GM18526 (cell line): Measurements from ENCODE around the gene COPZ2.

Source experiments
- POLR2A ChIP-seq: IDR thresholded peaks from 3 replicates; pipeline ENCODE4 v1.6.1; 2011; ENCODE audit not compliant: insufficient read length; ENCODE audit errors: extremely low read depth

COPZ2 gene

DNA sequence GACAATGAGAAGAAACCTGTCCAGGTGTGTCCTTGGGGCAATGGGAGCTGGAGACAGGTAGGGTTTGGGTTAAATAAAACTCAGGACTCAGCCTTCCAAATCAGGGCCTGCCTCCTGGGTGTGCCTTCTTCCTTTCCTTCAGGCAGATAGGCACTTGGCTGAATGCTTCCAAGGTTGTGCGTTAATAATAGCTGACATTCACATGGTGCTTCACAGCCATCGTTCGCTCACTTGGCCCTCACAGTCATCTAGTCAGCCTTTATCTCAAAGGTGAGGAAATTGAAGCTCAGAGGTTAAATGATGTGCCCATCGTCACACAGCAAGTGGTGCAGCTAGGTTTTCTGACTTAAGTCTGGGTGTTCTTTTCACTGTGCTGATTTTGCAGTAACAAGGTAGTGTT, 20.0 kb upstream of the COPZ2 start:
- TF ChIP-seq POLR2A: no peak

DNA sequence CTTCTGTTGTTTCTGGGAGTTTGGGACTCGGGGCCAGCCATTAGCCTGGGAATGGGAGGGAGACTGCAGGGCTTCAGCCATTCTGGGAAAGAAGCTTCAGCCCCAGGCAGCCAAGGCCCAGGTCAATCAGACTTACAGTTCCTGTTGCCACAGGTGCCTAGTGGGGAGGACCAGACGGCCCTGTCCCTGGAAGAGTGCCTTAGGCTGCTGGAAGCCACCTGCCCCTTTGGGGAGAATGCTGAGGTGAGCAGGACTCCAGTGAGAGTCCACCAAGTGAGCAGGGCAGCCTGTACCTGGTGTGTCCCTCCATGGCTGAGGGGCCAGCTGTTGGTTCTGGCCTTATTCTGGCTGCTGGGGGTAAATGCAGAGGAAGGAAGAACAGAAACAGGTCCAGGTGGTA, 19.3 kb upstream of the COPZ2 start:
- TF ChIP-seq POLR2A: no peak

DNA sequence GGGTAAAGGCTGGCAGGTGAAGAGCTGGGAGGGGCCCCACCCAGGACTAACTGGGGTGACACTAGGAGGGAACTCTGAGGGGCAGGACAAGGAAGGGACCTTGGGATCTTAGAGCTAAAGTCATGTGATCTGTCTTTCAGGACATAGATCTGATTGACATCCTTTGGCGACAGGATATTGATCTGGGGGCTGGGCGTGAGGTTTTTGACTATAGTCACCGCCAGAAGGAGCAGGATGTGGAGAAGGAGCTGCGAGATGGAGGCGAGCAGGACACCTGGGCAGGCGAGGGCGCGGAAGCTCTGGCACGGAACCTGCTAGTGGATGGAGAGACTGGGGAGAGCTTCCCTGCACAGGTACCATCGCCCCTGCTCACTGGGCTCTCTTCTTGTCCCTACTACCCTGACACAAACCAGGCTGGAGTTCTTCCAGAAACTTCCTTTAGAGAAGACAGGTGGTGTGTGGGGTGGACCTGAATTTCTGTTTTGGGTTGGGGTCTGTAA, 18.7 kb upstream of the COPZ2 start:
- TF ChIP-seq POLR2A: no peak

DNA sequence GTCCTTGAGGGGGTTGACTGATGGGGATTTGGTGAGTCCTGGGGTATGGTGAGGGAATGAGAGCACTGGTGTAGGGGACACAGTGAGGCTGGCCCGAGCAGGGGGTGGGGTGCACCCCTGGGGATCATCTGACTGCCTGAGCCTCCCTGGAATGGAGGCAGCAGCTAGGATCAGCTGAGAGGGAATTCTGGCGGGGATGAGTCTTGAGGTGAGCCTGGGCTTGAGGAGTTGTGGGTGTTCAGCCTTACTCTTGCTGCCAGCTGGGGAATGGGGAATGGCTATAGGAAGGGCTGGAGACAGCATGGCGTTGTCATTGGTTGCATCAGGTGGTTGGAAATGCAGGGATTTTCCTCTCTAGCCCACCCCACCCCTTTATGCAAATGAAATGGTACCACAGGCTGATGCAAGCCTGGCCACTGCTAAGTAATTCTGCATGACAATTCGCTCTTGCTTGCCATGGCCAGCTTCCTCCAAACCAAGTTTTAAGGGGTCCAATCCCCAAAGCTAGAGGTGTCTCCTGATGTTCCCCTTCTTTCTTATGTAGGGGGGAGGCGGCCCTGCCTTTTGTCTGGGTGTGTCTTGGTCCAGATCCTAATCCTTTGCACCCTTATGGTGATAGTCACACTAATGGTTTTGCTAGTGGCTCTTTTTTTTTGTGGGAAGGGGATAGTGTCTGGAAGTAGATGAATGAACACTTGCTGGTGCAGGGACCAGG, 18.1 kb upstream of the COPZ2 start:
- no peak for TF ChIP-seq POLR2A

DNA sequence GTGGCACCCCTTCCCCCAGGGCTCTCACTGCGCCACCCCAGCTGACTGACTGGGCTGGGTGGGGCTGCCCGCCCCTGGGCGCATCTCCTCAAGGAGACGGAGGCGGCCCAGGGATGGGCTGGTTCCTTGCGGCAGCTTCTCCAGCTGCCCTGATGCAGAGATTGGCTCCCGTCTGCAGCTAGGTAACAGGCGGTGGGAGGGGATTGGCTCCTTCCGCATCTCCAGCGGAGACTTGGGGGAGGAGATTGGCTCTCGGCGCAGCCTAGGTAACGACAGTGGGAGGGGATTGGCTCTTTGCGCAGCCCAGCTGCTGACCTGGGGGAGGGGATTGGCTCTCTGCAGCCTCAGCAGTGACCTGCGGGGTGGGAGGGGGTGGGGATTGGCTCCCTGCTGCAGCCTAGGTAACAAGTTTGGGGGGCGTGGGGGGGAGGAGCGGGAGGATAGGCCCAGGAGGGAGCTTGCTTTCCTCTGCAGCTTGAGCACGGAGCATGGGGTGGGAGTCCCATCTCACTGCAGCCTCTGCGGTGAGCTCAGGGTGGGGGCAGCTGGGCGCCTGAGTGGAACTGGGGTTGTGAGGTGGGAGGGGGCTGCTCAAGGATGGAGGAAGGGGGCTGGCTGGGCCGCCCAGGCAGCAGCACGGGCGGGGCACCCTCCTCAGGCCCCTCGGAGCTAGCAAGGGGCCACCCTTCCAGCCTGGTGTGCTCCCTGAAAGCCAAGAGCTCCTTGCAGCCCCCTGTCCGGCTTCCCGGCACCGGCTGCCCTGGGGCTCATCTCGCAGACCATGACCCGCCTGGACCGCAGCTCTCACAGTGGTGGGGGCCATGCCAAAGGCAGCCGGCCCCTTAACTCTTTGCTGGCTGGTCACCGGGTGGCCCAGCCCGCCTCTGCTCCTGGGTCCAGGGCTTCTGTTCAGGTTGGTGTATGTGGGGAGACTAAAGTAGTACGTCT, 16.9 kb upstream of the COPZ2 start:
- TF ChIP-seq POLR2A: no peak

DNA sequence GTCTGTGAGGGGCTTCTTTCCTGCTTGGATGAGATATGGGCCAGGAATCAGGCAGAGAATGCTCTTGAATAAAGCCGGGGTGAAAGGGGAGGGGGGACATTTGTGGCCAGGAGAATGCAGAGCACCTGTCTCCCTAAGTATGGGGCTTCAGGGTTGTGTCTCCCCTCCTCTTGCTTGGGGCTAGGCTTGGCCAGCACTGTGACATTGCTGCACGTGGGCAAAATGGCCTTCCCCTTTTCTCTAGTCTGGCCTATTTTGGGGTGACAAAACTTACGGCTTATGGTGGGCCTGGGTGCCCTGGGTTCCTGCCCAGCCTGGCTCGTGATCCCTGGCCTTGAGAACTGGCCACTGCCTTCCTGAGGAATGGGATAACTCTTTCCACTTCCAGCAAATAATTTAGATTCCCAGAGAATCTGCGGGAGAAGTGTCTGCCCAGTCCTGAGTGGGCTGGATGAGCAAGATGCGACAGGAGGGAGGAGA, 16.2 kb upstream of the COPZ2 start:
- no peak for TF ChIP-seq POLR2A

DNA sequence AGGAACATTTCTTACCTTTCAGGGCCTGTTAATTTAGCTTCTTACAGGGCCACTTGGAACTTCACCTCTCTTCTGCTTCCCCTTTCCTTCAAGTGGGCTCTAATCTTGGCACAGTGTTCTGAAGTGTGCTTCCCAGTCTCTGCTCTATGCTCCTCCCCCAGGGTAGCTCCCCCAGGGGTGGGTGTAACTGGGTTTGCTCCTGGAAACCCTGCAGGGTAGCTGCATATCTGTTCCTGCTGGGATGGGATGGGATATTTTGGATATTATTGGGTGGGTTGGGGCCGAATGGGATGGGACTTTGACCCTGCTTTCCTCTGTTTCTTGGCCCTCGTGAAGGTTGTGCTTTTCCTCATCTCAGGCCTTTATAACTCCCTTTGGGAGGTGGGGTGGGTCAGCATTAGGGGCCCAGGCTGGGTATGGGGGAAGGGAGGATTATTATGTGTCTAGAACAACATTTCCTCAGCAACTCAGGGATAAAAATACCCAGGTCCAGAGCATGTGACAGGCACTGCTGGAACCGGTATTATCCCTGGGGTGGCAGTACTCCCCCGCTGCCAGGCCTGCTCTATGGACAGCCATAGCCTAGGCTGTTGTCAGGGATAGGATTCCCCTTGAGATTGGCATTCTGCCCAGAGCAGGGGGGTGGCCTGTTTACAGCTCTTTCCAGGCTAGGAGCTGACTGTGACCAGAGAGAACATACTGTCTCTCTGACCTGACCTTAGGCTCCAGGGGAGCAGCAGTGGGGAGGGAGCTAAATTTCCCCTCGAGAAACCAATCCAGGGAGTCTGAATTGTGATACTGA, 15.6 kb upstream of the COPZ2 start:
- TF ChIP-seq POLR2A: no peak

DNA sequence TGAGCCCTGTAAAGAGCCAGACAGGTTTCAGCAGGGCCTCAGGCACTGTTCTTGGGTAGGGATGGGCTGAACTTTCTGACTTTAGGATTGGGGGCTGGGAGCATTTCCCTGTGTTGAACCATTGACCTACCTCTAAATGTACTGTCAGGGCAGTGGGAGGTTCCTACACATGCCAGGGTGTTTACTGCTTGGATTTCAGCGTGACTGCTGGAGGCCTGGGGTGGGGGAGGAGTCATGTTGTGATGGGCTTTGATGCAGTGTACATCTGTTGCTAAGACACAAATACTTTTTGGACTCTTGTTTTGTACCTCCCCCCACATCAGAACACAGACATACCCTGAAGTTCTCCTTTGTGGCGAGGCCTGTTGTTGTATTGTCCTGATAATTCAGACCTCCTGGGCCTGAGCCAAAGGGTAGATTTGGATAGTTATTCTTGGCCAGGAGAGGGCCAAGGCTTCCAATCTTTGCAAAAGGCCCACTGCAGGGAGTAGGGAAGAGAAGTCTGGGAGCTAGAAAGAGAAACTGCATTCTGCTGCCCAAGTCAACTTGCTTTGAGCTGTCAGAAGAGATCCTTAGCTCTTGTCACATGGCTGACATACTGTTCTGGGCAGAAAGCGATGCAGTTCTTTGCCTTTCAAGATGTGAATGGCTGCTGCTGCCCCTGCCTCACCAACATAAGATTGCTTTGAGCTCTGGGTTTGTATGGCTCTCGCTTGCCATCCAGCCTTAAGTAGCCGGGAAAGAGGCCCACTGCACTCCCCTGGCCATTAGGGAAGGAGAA, 14.3 kb upstream of the COPZ2 start:
- no peak for TF ChIP-seq POLR2A

DNA sequence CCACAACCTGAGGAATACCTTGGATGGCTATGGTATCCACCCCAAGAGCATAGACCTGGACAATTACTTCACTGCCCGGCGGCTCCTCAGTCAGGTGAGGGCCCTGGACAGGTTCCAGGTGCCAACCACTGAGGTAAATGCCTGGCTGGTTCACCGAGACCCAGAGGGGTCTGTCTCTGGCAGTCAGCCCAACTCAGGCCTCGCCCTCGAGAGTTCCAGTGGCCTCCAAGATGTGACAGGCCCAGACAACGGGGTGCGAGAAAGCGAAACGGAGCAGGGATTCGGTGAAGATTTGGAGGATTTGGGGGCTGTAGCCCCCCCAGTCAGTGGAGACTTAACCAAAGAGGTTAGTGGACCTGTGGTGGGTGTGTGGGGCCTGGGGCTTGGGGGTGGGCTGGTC, 13.7 kb upstream of the COPZ2 start:
- TF ChIP-seq POLR2A: no peak

DNA sequence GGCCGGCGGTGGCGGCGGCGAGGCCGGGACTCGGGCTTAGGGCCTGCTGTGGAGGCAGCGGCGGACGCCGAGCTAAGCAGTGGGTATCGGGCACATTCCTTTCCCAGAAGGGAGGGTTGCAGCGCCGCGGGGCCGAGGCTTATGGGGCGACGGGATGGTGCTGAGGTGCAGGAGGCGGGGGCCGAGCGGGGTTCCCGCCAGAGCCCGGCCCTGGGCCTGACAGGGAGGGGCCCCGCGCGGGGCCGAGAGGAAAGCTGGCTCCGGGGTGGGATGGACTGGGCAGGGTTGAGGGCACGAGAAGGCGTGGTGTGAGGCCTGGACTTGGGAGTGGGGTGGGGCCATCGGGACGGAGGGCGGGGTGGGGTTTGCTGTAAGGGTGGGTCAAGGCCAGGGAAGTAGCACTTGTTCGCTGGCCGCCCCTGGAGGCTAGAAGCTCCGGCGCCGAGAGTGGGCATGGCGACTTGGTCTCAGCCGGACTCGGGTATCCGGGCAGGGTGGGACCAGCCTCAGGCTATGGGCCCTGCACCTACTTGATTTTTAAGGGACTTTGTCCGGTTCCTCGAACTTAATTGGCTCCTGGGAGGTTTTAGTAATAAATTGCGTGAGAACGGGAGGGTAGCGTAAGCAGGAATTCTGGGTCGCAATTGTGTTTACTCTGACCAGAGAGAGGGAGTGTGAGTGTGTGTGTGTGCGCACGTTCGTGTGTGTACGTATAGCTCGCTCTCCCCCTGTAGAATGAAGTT, 11.0 kb upstream of the COPZ2 start:
- TF ChIP-seq POLR2A: peak; percentile 69

DNA sequence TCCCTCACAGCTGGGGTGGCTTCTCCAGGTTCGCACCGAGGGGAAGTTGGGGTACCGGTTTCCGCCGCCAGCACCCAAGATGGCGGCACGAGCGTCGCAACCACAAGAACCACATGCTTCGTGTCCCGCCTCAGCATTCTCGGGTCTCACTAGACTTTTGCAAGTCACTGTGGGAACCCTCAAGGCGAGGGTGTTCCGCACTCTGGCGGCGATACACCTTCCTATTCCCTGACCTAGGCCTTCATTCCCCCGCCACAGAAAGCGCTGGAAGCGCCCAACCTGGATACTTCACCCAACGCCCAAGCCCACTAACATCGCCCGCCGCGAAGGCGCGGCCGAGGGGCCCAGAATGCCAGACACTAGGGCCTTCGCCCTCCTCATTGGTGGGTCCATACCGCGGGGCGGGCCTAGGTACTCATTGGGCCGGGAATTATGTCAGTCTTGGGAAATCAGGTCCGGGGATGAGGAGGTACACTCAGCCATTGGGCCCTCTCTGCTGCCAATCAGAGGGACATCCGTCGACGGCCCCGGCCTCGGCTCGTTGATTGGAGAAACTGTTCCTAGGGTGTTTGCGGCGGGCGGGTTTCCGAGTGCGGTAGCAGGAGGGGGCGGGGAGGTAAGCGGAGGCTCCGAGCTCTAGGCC, 10.3 kb upstream of the COPZ2 start, which contains the start of gene NFE2L1:
Gene NFE2L1 (plus strand): TSS at position 619 of the 643 bp plus-strand sequence. CDS start 2,760 bp downstream, outside the sequence.
- peak; percentile 79 for TF ChIP-seq POLR2A

DNA sequence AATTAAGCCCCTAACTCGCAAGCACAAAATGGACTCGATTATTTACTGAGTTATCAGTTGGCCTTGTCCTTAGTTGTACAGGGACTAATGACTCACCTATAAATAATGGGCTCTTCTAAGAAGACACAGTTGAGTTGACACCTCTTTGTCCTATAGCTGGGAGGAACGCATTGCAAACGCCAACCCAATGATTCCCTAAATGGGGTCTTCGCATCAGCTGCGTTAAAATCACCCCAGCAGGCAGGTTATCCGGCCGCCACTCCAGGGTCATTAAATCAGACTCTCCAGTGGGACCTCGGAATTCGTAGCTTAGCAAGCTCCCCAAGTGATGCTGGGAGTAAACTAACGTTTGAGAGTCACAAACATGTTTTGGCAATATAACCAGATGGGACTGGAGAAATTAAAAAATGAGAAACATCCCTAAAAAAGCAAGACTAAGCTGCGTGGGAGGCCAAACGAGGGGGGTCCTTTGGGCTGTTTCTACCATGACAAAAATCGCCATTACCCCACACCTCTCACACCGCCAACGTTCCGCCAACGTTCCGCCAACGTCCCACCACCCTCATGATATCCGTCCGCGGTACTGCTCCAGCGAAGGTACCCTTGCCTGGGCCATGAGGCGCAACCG, 9.6 kb upstream of the COPZ2 start:
- no peak for TF ChIP-seq POLR2A

DNA sequence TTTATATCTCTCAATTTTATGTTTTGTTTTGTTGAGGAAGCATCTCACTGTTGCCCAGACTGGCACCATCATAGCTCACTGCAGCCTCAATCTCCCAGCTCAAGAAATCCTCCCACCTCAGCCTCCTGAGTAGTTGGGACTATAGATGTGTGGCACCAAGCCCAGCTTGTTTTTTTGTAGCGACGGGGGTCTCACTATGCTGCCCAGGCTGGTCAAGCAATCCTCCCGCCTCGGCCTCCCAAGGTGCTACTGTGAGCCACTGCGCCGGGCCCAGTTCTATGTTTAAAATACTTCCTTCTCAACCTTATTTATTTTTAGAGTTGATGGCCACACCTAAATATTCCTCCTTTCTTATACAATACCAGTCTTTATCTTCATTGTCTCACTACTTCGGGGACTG, 8.7 kb upstream of the COPZ2 start:
- TF ChIP-seq POLR2A: no peak
